Measurements from ENCODE around the gene SLC39A5.

SLC39A5 gene

GRCh38 chr12:56216461-56216860 lies 13.4 kb upstream of the SLC39A5 start:
- no peak for DNase-seq (ENCODE audit: low spot score)

GRCh38 chr12:56219840-56220239 lies 10.0 kb upstream of the SLC39A5 start:
- DNase-seq (ENCODE audit: low spot score), result no peak

- peak; percentile 73 for DNase-seq (ENCODE audit: low spot score)
These were observed 9.1 kb upstream of the SLC39A5 start for GRCh38 chr12:56220611-56221231.

- DNase-seq (ENCODE audit: low spot score), result no peak
These were observed 8.6 kb upstream of the SLC39A5 start for GRCh38 chr12:56221232-56221756.

GRCh38 chr12:56221757-56222530 lies 7.9 kb upstream of the SLC39A5 start, which contains the start of gene RNF41:
Gene RNF41, minus strand, starts transcription at chr12:56221922. Its CDS starts 7,875 bp downstream, at chr12:56214047.
- DNase-seq (ENCODE audit: low spot score), result peak; percentile 95

- DNase-seq (ENCODE audit: low spot score), result no peak
These were observed 7.3 kb upstream of the SLC39A5 start for GRCh38 chr12:56222531-56222895.

- peak; percentile 32 for DNase-seq (ENCODE audit: low spot score)
These were observed 6.2 kb upstream of the SLC39A5 start for GRCh38 chr12:56223571-56224101.

GRCh38 chr12:56224102-56224701 lies 5.6 kb upstream of the SLC39A5 start, which contains the start of gene NABP2:
Gene NABP2, plus strand, starts transcription at chr12:56224342. Its CDS starts 515 bp downstream, at chr12:56224857.
- peak; percentile 96 for DNase-seq (ENCODE audit: low spot score)

- no peak for DNase-seq (ENCODE audit: low spot score)
These were observed 4.9 kb upstream of the SLC39A5 start for GRCh38 chr12:56224954-56225353.

- DNase-seq (ENCODE audit: low spot score), result no peak
These were observed 769 bp upstream of the SLC39A5 start for GRCh38 chr12:56229082-56229481.

GRCh38 chr12:56230432-56231183 lies 757 bp downstream of the SLC39A5 start:
- DNase-seq (ENCODE audit: low spot score), result no peak

- DNase-seq (ENCODE audit: low spot score), result no peak
These were observed 1.3 kb downstream of the SLC39A5 start for GRCh38 chr12:56231184-56231582.

- DNase-seq (ENCODE audit: low spot score), result no peak
These were observed 5.0 kb downstream of the SLC39A5 start for GRCh38 chr12:56234746-56235436.

- DNase-seq (ENCODE audit: low spot score), result no peak
These were observed 6.2 kb downstream of the SLC39A5 start for GRCh38 chr12:56236091-56236490.

- no peak for DNase-seq (ENCODE audit: low spot score)
These were observed 7.1 kb downstream of the SLC39A5 start for GRCh38 chr12:56236985-56237384.

GRCh38 chr12:56237552-56237951 lies 7.7 kb downstream of the SLC39A5 start:
- DNase-seq (ENCODE audit: low spot score), result no peak

GRCh38 chr12:56241424-56242303 lies 11.8 kb downstream of the SLC39A5 start:
- DNase-seq (ENCODE audit: low spot score), result no peak

- DNase-seq (ENCODE audit: low spot score), result no peak
These were observed 13.1 kb downstream of the SLC39A5 start for GRCh38 chr12:56242986-56243385.

- DNase-seq (ENCODE audit: low spot score), result no peak
These were observed 13.9 kb downstream of the SLC39A5 start for GRCh38 chr12:56243731-56244181.

- DNase-seq (ENCODE audit: low spot score), result no peak
These were observed 14.6 kb downstream of the SLC39A5 start for GRCh38 chr12:56244494-56244893.
